SU-DHL-6 (cell line): Measurements from ENCODE around the gene TSHZ2.

Experiments used
- CTCF ChIP-seq: fragments of 200-600 bp; sonication (generic); IDR thresholded peaks from one replicate; pipeline ENCODE4 v1.5.1; 2017; ENCODE audit warnings: antibody characterized with exemption, mild to moderate bottlenecking, low read length, moderate library complexity; ENCODE audit not compliant: insufficient read depth, poor library complexity, severe bottlenecking
- EZH2phosphoT487 ChIP-seq: fragments of 200-600 bp; sonication (generic), shearing (Covaris generic); conservative IDR thresholded peaks from 2 replicates; pipeline ENCODE4 v1.6.1; 2018; ENCODE audit warnings: mild to moderate bottlenecking, antibody characterized with exemption, low read length, moderate library complexity, mixed read lengths

- TF ChIP-seq CTCF (no peak), EZH2phosphoT487 (no peak)
These were observed 244.3 kb downstream of the TSHZ2 start for GRCh38 chr20:53216478-53216855.
